H1 (cell line): Measurements from ENCODE around the gene CHST10. TPM values are rescaled to one million over a fixed set of nuclear protein-coding genes. Genes with fewer than 3 reads are reported as not detected.

Experiments used
- CEBPB ChIP-seq: IDR thresholded peaks from 2 replicates; pipeline ENCODE4 v1.6.1; 2012; ENCODE audit warnings: low read depth, low read length
- CHD2 ChIP-seq: IDR thresholded peaks from 2 replicates; pipeline ENCODE4 v1.6.1; 2012; ENCODE audit warnings: low read length, improper control_type of control experiment
- CTBP2 ChIP-seq: IDR thresholded peaks from 2 replicates; pipeline ENCODE4 v1.7.0; 2011; ENCODE audit warnings: borderline replicate concordance, mild to moderate bottlenecking, moderate library complexity, mixed read lengths, low read length; ENCODE audit not compliant: insufficient read depth, insufficient read length
- EP300 ChIP-seq, 2 experiments: IDR thresholded peaks; 1 replicate in 1 of 2; 2 replicates in 1 of 2; pipeline ENCODE4 v1.6.1; 2011 to 2012; ENCODE audit warnings: low read depth in 2 of 2, low read length in 2 of 2, mild to moderate bottlenecking in 2 of 2, borderline replicate concordance in 1 of 2, inconsistent platforms in 1 of 2, moderate library complexity in 1 of 2
- FOSL1 ChIP-seq: IDR thresholded peaks from 2 replicates; pipeline ENCODE4 v1.6.1; 2011; ENCODE audit warnings: mild to moderate bottlenecking, low read depth, low read length, moderate library complexity; ENCODE audit not compliant: insufficient read depth
- HDAC6 ChIP-seq: IDR thresholded peaks from one replicate; pipeline ENCODE4 v1.7.1; 2012; ENCODE audit warnings: low read depth, mild to moderate bottlenecking, inconsistent platforms, low read length, moderate library complexity
- RAD21 ChIP-seq, 2 experiments: IDR thresholded peaks in 1 of 2; conservative IDR thresholded peaks in 1 of 2; 2 replicates each; pipeline ENCODE4 v1.6.1; 2011; ENCODE audit warnings: low read depth in 2 of 2, low read length in 2 of 2, improper control_type of control experiment in 1 of 2, inconsistent platforms in 1 of 2, mild to moderate bottlenecking in 1 of 2, moderate library complexity in 1 of 2
- SIX5 ChIP-seq: IDR thresholded peaks from 2 replicates; pipeline ENCODE4 v1.6.1; 2011; ENCODE audit warnings: mild to moderate bottlenecking, low read depth, low read length
- TAF7 ChIP-seq: optimal IDR thresholded peaks from 2 replicates; pipeline ENCODE3; 2011; ENCODE audit warnings: low read depth, mild to moderate bottlenecking, inconsistent platforms, low read length, moderate library complexity, borderline replicate concordance
- TBP ChIP-seq: IDR thresholded peaks from 2 replicates; pipeline ENCODE4 v1.6.1; 2011; ENCODE audit warnings: low read depth, low read length, improper control_type of control experiment
- ZNF274 ChIP-seq: IDR thresholded peaks from 2 replicates; pipeline ENCODE4 v1.7.0; 2012; ENCODE audit warnings: low read length, borderline replicate concordance; ENCODE audit errors: extremely low read depth
- polyA plus RNA-seq, 7 experiments: library from polyadenylated mRNA; depleted of rRNA in 3 of 7; stranded (reverse) in 5 of 7; unstranded in 2 of 7; fragments of >200 nt in 5 of 7; fragments of 200-250 nt in 2 of 7; gene quantifications; 1 replicate in 5 of 7; 2 replicates in 1 of 7; 4 replicates in 1 of 7; pipeline versions ENCODE4 v1.2.1 to v1.2.3, GENCODE V29; 2011 to 2013; ENCODE audit warnings: missing spikeins in 2 of 7, mixed read lengths in 2 of 7
- total RNA-seq: library from RNA; stranded (reverse); fragmentation: NEBNext Ultra II Directional; extraction: Animal tissue kit (Norgen Biotek cat#: 25700); gene quantifications from 2 replicates; pipeline ENCODE4 v1.2.1, GENCODE V29; 2021
- TF ChIP-seq, protein P1 (sequence below), 3 experiments: IDR thresholded peaks; 1 replicate in 2 of 3; 2 replicates in 1 of 3; pipeline versions ENCODE4 v1.5.1 to v1.6.1; 2011; ENCODE audit warnings: low read length in 3 of 3, mild to moderate bottlenecking in 3 of 3, inconsistent platforms in 2 of 3, low read depth in 1 of 3, moderate library complexity in 1 of 3; ENCODE audit not compliant: insufficient read depth in 1 of 3; ENCODE audit errors: control extremely low read depth in 1 of 3
- TF ChIP-seq, protein P2 (sequence below): IDR thresholded peaks from 2 replicates; pipeline ENCODE4 v1.6.1; 2011; ENCODE audit warnings: low read length, improper control_type of control experiment

Gene CHST10
- total and polyA plus RNA-seq, 2 of the 8 experiments (the other 6 are each of a cell fraction or from before 2014, with no cell fraction given), result 27.3 to 29.1 TPM

DNA sequence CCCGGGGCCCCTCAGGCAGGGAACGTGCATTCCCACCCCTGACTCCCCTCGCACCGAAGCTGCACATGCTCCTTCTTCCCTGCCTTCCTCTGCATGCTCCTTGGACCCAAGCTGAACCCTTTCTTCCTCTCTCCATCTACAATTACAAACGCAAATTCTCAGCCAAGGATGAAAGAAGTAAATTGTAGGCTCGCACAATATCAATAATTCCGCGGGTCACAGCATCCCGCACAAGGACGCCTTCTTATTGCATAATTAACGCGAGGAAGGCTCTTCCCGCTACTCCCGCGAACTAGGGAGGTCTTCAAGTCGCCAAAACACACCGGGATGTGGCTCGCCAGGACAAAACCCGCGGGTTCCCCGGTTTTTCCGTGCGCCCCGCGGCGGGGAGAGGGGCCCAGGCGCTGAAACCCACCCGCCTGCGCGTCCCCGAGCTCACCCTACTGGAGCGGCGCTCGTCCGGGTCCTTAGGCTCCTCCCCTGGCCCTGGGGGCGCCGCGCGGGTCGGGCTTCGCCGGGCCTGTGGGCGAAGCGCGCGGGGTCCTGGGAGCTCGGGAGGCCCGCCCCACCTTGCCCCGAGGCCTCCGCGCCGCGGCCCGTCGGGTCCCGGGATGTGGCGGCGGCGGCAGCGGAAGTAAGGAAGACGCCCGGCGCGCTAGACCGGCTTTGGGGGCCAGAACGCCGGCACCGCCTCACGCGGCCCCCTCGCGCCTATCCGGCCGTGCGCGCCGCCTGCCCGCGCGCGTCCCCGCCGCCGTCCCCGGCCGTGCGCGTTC lies at the start of gene CHST10 (continued):
- TF ChIP-seq RAD21 (IDR thresholded peaks at IDR 0.05 in 1 of 2, conservative IDR thresholded peaks at IDR 0.05 in 1 of 2; ENCODE audit: low read depth in 2 of 2, low read length in 2 of 2) (no peak), SIX5 (no peak), FOSL1 (no peak), EP300 (IDR thresholded peaks at IDR 0.05; ENCODE audit: borderline replicate concordance in 1 of 2, low read depth in 2 of 2, low read length in 2 of 2) (no peak; a peak in 1 of 3 replicates), CTBP2 (no peak), TAF7 (no peak), HDAC6 (no peak), CEBPB (peak; percentile 55; the same call in 1 of the 2 replicates), TBP (no peak; the same call in 1 of the 2 replicates), CHD2 (no peak), ZNF274 (no peak)
- TF ChIP-seq, protein P1, sequence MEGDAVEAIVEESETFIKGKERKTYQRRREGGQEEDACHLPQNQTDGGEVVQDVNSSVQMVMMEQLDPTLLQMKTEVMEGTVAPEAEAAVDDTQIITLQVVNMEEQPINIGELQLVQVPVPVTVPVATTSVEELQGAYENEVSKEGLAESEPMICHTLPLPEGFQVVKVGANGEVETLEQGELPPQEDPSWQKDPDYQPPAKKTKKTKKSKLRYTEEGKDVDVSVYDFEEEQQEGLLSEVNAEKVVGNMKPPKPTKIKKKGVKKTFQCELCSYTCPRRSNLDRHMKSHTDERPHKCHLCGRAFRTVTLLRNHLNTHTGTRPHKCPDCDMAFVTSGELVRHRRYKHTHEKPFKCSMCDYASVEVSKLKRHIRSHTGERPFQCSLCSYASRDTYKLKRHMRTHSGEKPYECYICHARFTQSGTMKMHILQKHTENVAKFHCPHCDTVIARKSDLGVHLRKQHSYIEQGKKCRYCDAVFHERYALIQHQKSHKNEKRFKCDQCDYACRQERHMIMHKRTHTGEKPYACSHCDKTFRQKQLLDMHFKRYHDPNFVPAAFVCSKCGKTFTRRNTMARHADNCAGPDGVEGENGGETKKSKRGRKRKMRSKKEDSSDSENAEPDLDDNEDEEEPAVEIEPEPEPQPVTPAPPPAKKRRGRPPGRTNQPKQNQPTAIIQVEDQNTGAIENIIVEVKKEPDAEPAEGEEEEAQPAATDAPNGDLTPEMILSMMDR (IDR thresholded peaks at IDR 0.05; ENCODE audit: control extremely low read depth in 1 of 3, insufficient read depth in 1 of 3, low read depth in 1 of 3, low read length in 3 of 3), result no peak
- TF ChIP-seq, protein P2, sequence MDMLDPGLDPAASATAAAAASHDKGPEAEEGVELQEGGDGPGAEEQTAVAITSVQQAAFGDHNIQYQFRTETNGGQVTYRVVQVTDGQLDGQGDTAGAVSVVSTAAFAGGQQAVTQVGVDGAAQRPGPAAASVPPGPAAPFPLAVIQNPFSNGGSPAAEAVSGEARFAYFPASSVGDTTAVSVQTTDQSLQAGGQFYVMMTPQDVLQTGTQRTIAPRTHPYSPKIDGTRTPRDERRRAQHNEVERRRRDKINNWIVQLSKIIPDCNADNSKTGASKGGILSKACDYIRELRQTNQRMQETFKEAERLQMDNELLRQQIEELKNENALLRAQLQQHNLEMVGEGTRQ, result no peak
